Brain pericyte (primary cell): ENCODE results near the gene BEST3.

ENCODE experiments used
- DNase-seq: peaks from one replicate; pipeline ENCODE4 v3.0.0-alpha.2; 2012; ENCODE audit warnings: low read depth, low spot score

The BEST3 gene

GRCh38 chr12:69698769-69699540, at the start of gene BEST3:
Gene BEST3, minus strand, starts transcription at chr12:69699303. Its CDS starts 1,505 bp downstream, at chr12:69697798.
- DNase-seq: no peak

DNA sequence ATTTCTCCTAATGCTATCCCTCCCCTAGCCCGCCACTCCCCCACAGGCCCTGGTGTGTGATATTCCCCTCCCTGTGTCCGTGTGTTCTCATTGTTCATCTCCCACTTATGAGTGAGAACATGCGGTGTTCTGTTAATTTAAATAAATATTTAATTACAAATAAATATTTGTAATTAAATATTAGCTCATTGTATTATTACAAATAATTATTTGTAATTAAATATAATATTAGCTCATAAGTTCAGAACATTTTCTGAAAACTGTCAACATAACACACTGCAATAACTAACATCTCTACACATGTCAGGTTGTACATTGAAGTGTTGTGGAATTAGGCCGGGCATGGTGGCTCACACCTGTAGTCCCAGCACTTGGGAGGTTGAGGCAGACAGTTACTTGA, 45.0 kb upstream of the BEST3 start:
- no peak for DNase-seq

DNA sequence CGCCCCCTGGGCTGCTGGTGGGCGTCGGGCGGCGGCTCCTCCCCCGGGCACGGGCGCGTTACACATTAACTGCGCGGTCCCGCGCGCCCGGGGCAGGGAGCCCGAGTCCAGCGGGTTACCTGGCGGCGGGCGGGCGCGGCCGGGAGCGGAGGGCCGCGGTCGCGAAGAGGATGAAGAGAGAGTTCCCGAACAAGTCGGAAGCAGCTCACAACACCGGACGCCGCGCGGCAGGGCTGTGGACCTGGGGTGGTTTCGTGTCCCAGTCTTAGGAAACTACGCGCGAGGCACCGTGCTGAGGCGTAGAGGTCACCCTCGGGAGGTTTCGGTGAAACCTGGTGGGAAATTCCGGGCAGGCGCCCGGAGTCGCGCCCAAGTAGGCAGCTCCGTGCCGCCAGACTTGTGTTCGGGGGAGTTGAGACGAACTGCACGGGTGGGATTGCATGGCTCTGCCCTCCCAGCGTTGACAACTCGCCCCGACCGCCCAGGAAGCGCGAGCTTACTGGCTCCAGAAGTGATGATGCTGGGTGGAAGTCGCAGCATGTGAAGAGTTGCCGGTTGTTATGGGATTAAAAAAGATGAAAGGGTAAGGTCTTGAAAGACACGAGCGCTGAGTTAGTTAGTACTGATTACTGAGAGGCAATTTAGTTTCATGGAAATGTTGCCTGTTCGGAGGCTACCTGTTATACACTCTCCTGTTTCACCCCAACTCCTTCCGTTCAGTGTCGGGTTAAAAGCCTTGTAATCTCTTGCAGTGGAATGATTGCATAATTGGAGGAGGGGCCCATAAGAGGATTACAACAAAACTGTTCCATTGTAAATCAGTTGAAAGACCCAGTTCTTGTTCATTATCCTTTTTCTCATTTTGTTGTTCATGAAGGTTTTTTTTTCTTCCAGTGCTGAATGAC, 40.4 kb upstream of the BEST3 start:
- DNase-seq: no peak

GRCh38 chr12:69738351-69739286, 39.5 kb upstream of the BEST3 start, which contains the start of gene RAB3IP:
Gene RAB3IP, plus strand, starts transcription at chr12:69738860. Its CDS starts 16,549 bp downstream, at chr12:69755409.
- no peak for DNase-seq

DNA sequence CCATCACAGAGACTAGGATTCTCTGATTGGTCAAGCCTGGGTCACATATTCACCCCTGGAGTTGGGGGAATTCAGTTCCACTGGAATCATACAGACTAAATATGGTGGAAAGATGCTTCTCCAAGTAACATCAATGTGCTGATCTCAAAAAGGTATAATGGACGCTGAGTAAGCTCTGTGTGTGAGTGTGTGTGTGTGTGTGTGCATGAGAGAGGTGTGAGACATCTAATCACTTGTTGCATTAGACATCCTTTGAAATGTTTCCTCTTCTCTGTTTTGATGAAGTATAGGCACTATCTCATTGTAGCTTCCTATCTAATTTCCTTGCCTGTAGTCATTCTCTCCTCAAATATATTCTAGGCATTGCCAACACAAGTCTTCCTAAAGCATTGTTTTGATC, 34.5 kb upstream of the BEST3 start:
- DNase-seq: no peak

GRCh38 chr12:69732088-69732487, 33.0 kb upstream of the BEST3 start:
- no peak for DNase-seq

- no peak for DNase-seq
Measured at GRCh38 chr12:69726922-69727321, 27.8 kb upstream of the BEST3 start.

DNA sequence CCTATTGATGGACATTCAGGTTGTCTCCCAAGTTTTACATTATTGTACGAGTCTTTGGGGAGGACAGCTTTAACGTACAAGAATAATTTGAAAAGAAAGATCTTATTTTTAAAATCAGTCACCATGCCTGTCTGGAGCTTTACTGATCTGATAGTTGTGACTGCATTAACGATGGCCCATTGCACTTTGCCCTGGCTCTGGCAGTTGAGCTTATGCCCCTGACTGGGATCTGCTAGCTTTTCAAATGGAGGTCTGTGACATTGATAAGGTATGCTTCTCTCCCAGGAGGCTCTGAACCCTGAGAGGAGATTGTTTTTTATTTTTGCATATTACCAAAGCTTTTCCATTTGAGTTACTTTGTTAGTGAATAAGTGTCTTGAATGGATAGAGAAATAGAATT, 21.6 kb upstream of the BEST3 start:
- DNase-seq: no peak

GRCh38 chr12:69719336-69720316, 20.5 kb upstream of the BEST3 start:
- DNase-seq: no peak

DNA sequence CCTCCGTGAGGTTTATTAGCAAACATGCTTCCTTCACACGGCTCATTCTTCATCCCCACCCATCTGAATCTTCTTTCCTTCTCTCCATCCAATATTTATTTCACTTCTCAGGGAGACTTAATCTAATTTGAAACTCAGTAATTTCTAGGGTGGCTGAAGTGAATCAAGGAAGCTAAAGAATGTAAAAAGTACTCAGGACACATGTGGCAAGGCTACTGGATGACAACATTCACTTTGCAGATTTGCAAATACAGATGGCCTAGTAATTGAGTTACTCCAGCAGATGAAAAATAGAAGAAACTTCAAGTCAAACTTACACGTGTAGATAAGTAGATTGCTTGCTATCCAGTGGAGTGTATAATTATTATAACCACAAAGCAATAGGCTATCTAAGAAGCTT, 15.4 kb upstream of the BEST3 start:
- DNase-seq: no peak

- no peak for DNase-seq
Measured at GRCh38 chr12:69712826-69713225, 13.7 kb upstream of the BEST3 start.

DNA sequence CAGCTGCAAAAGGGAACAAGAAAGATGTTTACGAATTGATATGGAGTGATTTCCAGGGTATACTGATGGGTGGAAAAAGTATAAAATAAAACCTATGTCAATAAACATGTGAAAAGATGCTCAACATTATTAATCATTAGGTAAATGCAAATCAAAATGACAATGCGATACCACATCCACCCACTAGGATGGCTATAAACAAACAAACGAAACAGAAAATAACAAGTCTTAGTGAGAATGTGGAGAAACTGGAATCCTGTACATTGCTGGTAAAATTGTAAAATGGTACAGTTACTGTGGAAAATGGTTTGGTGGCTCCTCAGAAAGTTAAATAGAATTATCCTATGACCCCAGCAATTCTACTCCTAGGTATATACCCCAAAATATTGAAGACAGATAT, 9.5 kb upstream of the BEST3 start:
- DNase-seq: no peak

DNA sequence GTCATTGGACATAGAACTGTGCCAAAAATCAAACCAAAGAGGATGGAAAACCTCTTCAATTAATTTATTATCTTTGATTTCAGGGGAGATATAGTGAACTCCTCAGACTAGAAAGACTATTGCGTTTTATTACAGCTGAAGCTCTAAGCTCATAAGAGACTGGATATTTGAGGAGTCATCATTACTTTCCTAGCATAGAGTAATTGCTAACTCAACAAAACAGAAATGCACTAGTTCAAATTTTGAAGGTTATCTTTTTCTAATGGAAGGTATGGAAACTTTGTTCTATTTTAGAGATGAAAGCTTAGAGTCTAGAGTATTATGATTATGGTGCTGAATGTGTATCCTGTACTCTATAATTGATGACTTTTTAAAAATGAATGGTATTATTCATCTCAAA, 5.3 kb upstream of the BEST3 start:
- DNase-seq: no peak

- DNase-seq: no peak
Measured at GRCh38 chr12:69703146-69703642, 4.1 kb upstream of the BEST3 start.

- DNase-seq: no peak
Measured at GRCh38 chr12:69701826-69702225, 2.7 kb upstream of the BEST3 start.

DNA sequence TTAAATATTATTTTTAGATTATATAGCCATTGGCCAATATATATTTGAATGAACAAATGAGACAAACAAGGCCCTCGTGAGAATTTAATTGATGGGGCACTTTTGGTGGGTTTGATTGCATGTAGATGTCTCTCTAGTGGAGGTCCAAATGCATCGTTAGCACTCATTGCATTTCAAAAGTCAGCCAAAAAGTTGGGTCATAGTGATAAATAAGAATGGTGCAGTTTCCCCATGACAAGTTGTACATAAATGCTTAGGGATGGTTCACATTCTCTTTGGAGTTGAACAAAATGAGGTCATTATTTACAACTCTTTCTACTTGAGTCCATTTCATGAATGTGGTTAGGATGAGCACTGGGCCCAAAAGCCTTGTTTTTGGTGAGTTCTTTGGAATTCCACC, 1.0 kb downstream of the BEST3 start:
- no peak for DNase-seq

- DNase-seq: no peak
Measured at GRCh38 chr12:69694123-69694522, 5.0 kb downstream of the BEST3 start.

DNA sequence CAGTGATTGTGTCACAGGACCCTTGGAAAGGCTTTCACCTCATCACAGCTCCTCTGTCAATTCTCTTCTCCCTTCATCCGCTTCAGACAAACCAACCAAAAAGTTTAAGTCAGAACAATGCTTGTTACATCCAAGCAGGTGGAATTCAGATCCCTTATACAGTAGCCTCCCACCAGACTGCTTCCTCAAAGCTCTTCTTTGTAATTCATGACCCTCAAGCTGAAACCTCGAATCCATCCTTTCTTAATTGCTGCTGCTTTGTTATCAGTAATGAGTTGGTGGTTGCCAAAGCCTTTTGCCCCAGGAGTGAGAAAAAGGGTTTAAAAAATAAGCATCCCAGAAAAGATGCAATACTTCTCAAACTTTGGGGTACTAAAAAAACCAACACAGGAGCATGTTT, 9.5 kb downstream of the BEST3 start:
- DNase-seq: no peak

GRCh38 chr12:69688471-69689427, 10.4 kb downstream of the BEST3 start:
- peak; percentile 86 for DNase-seq
